Endothelial cell of umbilical vein (primary cell): ENCODE results near the gene PRSS22. TPM values are rescaled to one million over a fixed set of nuclear protein-coding genes. Genes with fewer than 3 reads are reported as not detected.
A peak's percentile ranks its signal among the peaks of the same experiment; 100 is the strongest.

Source experiments
- BruUV-seq: library from RNA; stranded (reverse); fragments of 400-500 nt; replicated peaks from 2 replicates; lab custom pipeline; 2021; lab: Mats Ljungman, UMichigan
- CTCF ChIA-PET: fragments of 300-600, 350-600 bp; sonication (Branson Sonifier 250); formaldehyde crosslinking; loops from one replicate; lab custom pipeline; 2021; ENCODE audit warnings: antibody characterized with exemption, inconsistent platforms; lab: Charles Lee
- POLR2A ChIA-PET: fragments of 300-600, 350-600 bp; sonication (Branson Sonifier 250); formaldehyde crosslinking; loops from one replicate; lab custom pipeline; 2021; ENCODE audit warnings: antibody characterized with exemption, inconsistent platforms; lab: Charles Lee
- DNase-seq: peaks from one replicate; pipeline ENCODE4 v3.0.0-alpha.2; 2011; ENCODE audit warnings: low read depth, low spot score
- FAIRE-seq: peaks from 2 replicates; lab custom pipeline; 2011; peaks lifted over from hg19 to GRCh38; lab: Jason Lieb, UNC
- H2AFZ ChIP-seq: 2 replicates; pipeline ENCODE4 v1.6.0; 2012; ENCODE audit warnings: low read depth, low read length, control low read depth, inconsistent platforms
- H3K27ac ChIP-seq: 2 replicates; pipeline ENCODE4 v1.5.1; 2011; ENCODE audit warnings: low read depth, mild to moderate bottlenecking, control low read depth, low read length, moderate library complexity; ENCODE audit not compliant: insufficient read depth
- H3K27me3 ChIP-seq, 2 experiments: 2 replicates each; pipeline versions ENCODE4 v1.6.0 to v1.6.1; 2011; ENCODE audit warnings: low read length in 2 of 2, mixed read lengths in 1 of 2; ENCODE audit not compliant: control insufficient read depth in 2 of 2, insufficient read depth in 2 of 2
- H3K36me3 ChIP-seq, 2 experiments: 2 replicates in 1 of 2; 3 replicates in 1 of 2; pipeline ENCODE4 v1.5.1; 2011; ENCODE audit warnings: low read length in 2 of 2, mild to moderate bottlenecking in 1 of 2, moderate library complexity in 1 of 2; ENCODE audit not compliant: control insufficient read depth in 2 of 2, insufficient read depth in 2 of 2; ENCODE audit errors: extremely low read depth in 1 of 2
- H3K4me1 ChIP-seq: 3 replicates; pipeline ENCODE4 v1.5.1; 2011; ENCODE audit warnings: mild to moderate bottlenecking, low read length; ENCODE audit not compliant: control insufficient read depth, insufficient read depth; ENCODE audit errors: extremely low read depth
- H3K4me2 ChIP-seq: 2 replicates; pipeline ENCODE4 v1.6.1; 2011; ENCODE audit warnings: low read length, control low read depth, mixed read lengths; ENCODE audit not compliant: insufficient read depth
- H3K4me3 ChIP-seq, 3 experiments: fragments of 200-600 bp in 1 of 3; sonication (generic), shearing (Covaris generic) in 1 of 3; replicated peaks in 1 of 3; 2 replicates each; pipeline ENCODE4 v1.5.1; 2011 to 2016; ENCODE audit warnings: control low read depth in 3 of 3, low read length in 3 of 3, mild to moderate bottlenecking in 2 of 3, inconsistent platforms in 1 of 3, low read depth in 1 of 3, moderate library complexity in 1 of 3; ENCODE audit not compliant: insufficient read depth in 1 of 3
- H3K79me2 ChIP-seq: 2 replicates; pipeline ENCODE4 v1.6.0; 2012; ENCODE audit warnings: low read length, inconsistent platforms; ENCODE audit not compliant: control insufficient read depth, insufficient read depth
- H3K9ac ChIP-seq: replicated peaks from 2 replicates; pipeline ENCODE3; 2011; ENCODE audit warnings: low read length, control low read depth; ENCODE audit not compliant: insufficient read depth; ENCODE audit errors: extremely low read depth
- H3K9me1 ChIP-seq: replicated peaks from 3 replicates; pipeline ENCODE4 v1.6.0; 2011; ENCODE audit warnings: mild to moderate bottlenecking, low read length; ENCODE audit not compliant: control insufficient read depth, insufficient read depth; ENCODE audit errors: extremely low read depth
- H3K9me3 ChIP-seq: replicated peaks from 2 replicates; pipeline ENCODE4 v1.5.1; 2012; ENCODE audit warnings: low read length, inconsistent platforms; ENCODE audit not compliant: control insufficient read depth, insufficient read depth
- H4K20me1 ChIP-seq: replicated peaks from 2 replicates; pipeline ENCODE3; 2011; ENCODE audit warnings: mild to moderate bottlenecking, low read length; ENCODE audit not compliant: control insufficient read depth, insufficient read depth; ENCODE audit errors: extremely low read depth
- EZH2 ChIP-seq: IDR thresholded peaks from 2 replicates; pipeline ENCODE4 v1.6.1; 2012; ENCODE audit warnings: borderline replicate concordance, low read depth, mild to moderate bottlenecking, moderate library complexity, low read length, inconsistent platforms; ENCODE audit not compliant: severe bottlenecking
- FOS ChIP-seq: IDR thresholded peaks from 2 replicates; pipeline ENCODE4 v1.6.1; 2011; ENCODE audit warnings: mild to moderate bottlenecking, low read length, moderate library complexity, borderline replicate concordance; ENCODE audit not compliant: insufficient read depth
- GATA2 ChIP-seq: IDR thresholded peaks from 2 replicates; pipeline ENCODE4 v1.7.0; 2011; ENCODE audit warnings: low read depth, mild to moderate bottlenecking, moderate library complexity, mixed read lengths, low read length; ENCODE audit not compliant: insufficient read length, insufficient read depth
- JUN ChIP-seq: IDR thresholded peaks from 2 replicates; pipeline ENCODE4 v1.6.1; 2011; ENCODE audit warnings: borderline replicate concordance, low read depth; ENCODE audit not compliant: insufficient read length, insufficient read depth
- MYC ChIP-seq: IDR thresholded peaks from one replicate; pipeline ENCODE4 v1.6.1; 2011; ENCODE audit warnings: mild to moderate bottlenecking, low read depth, low read length
- POLR2A ChIP-seq: IDR thresholded peaks from 2 replicates; pipeline ENCODE4 v1.6.1; 2012; ENCODE audit warnings: low read depth, mild to moderate bottlenecking, control low read depth, low read length
- POLR2AphosphoS5 ChIP-seq: IDR thresholded peaks from 2 replicates; pipeline ENCODE4 v1.6.1; 2012; ENCODE audit warnings: low read depth, mild to moderate bottlenecking, control low read depth, low read length, moderate library complexity; ENCODE audit not compliant: insufficient read depth
- dilution Hi-C: fragments of 300-500 bp; cut with MboI; formaldehyde crosslinking; loops from one replicate; pipeline ENCODE4 v1.15.0; 2019; ENCODE audit warnings: low sequenced_read_pairs; ENCODE audit not compliant: extremely low pct_ligation_motif_present
- intact Hi-C: fragments of 100-400 bp; cut with micrococcal nuclease; formaldehyde crosslinking; loops from one replicate; pipeline ENCODE4 v1.10.0; 2022
- polyA plus RNA-seq, 4 experiments: library from polyadenylated mRNA; depleted of rRNA in 3 of 4; stranded (reverse) in 3 of 4; unstranded in 1 of 4; fragments of >200 nt; gene quantifications; 2 replicates each; pipeline versions ENCODE4 v1.2.1 to v1.2.3, GENCODE V29; 2011 to 2012; ENCODE audit warnings: missing spikeins in 1 of 4
- total RNA-seq: library from RNA; stranded (reverse); gene quantifications from 2 replicates; pipeline ENCODE4 v1.2.3, GENCODE V29; 2021
- TF ChIP-seq, protein P1 (sequence below), 2 donors: IDR thresholded peaks; 1 replicate in 1 of 2; 2 replicates in 1 of 2; pipeline ENCODE4 v1.5.1; 2011; ENCODE audit warnings: low read length in 2 of 2, mild to moderate bottlenecking in 2 of 2, moderate library complexity in 2 of 2, control low read depth in 1 of 2, inconsistent platforms in 1 of 2, low read depth in 1 of 2; ENCODE audit not compliant: insufficient read depth in 1 of 2; ENCODE audit errors: extremely low read depth in 1 of 2
- TF ChIP-seq, protein P2 (sequence below): IDR thresholded peaks from 2 replicates; pipeline ENCODE4 v1.6.1; 2011; ENCODE audit not compliant: insufficient read depth, insufficient read length

The PRSS22 gene
- total and polyA plus RNA-seq, 2 donors (not counting 3 experiments of a cell fraction or from before 2014, with no cell fraction given), result not detected

DNA sequence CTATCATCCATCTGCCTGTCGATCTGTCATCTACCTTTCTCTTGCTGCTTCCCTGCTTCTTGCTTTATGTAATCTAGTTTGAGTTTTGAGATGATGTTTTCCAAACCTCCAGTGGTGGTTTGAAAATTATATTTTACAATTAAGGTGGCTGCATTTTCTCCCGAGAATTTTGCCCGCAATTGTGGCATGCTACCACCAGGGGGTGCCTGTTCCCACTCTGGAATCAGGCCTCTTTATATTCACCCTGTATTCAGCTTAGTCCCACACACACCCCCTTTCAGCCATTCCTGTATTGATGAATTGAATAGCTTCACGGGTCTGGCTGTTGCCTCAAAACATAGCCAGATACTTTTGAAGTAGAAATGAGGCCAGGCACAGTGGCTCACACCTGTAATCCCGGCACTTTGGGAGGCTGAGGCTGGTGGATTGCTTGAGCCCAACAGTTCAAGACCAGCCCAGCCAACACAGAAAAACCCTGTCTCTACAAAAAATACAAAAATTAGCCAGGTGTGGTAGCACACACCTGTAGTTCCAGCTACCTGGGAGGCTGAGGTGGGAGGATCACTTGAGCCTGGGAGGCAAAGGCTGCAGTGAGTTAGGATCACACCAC, 3.2 kb downstream of the PRSS22 start:
- no peak for DNase-seq
- intact Hi-C loops, result loop anchor here (1.0 kb wide), 1 partner anchor 13 kb away; no protein-coding TSS in a partner anchor
- no peak overlapping the region for H3K9ac ChIP-seq
- H3K4me1 ChIP-seq, result no peaks in the 10 kb centered on the region
- H2AFZ ChIP-seq, result no peak overlapping the region
- H3K79me2 ChIP-seq, result no peaks in the 10 kb centered on the region
- H4K20me1 ChIP-seq, result no peaks in the 10 kb centered on the region
- no peak overlapping the region for H3K27ac ChIP-seq
- H3K9me1 ChIP-seq, result no peaks in the 10 kb centered on the region
- no peak overlapping the region for H3K4me3 ChIP-seq
- H3K9me3 ChIP-seq, result peaks cover 2% of the 10 kb centered on the region
- CTCF ChIA-PET, result interaction anchor here (0.9 to 2.7 kb wide), 8 partner anchors 9 to 72 kb away, joined by 3 to 16 read pairs (median 5); partner anchors contain the start of gene FLYWCH2
- POLR2A ChIA-PET, result no interaction called here
- no peak overlapping the region for H3K4me2 ChIP-seq
- H3K27me3 ChIP-seq, result peaks cover 2 to 7% of the 10 kb centered on the region in 2 experiments
- FAIRE-seq, result no peak
- H3K36me3 ChIP-seq, result no peaks in the 10 kb centered on the region
- no TSS peak for BruUV-seq
- dilution Hi-C loops, result no loop called here
- TF ChIP-seq, protein P1, sequence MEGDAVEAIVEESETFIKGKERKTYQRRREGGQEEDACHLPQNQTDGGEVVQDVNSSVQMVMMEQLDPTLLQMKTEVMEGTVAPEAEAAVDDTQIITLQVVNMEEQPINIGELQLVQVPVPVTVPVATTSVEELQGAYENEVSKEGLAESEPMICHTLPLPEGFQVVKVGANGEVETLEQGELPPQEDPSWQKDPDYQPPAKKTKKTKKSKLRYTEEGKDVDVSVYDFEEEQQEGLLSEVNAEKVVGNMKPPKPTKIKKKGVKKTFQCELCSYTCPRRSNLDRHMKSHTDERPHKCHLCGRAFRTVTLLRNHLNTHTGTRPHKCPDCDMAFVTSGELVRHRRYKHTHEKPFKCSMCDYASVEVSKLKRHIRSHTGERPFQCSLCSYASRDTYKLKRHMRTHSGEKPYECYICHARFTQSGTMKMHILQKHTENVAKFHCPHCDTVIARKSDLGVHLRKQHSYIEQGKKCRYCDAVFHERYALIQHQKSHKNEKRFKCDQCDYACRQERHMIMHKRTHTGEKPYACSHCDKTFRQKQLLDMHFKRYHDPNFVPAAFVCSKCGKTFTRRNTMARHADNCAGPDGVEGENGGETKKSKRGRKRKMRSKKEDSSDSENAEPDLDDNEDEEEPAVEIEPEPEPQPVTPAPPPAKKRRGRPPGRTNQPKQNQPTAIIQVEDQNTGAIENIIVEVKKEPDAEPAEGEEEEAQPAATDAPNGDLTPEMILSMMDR (IDR thresholded peaks at IDR 0.05; ENCODE audit: extremely low read depth in 1 of 2, insufficient read depth in 1 of 2, low read depth in 1 of 2, low read length in 2 of 2), result peak; percentile 36 to 62
- TF ChIP-seq, protein P2, sequence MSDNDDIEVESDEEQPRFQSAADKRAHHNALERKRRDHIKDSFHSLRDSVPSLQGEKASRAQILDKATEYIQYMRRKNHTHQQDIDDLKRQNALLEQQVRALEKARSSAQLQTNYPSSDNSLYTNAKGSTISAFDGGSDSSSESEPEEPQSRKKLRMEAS, result no peak

- no peak for DNase-seq
- H3K36me3 ChIP-seq, result no peaks in the 10 kb centered on the region
- no peaks in the 10 kb centered on the region for H3K79me2 ChIP-seq
- H4K20me1 ChIP-seq, result no peaks in the 10 kb centered on the region
- H3K9ac ChIP-seq, result no peak overlapping the region
- peaks cover 2% of the 10 kb centered on the region for H3K9me3 ChIP-seq
- no peaks in the 10 kb centered on the region for H3K9me1 ChIP-seq
- ChIA-PET CTCF (interaction anchor here (0.9 to 2.7 kb wide), 7 partner anchors 10 to 73 kb away, joined by 3 to 16 read pairs (median 5); partner anchors contain the start of gene FLYWCH1), POLR2A (no interaction called here)
- no peak for FAIRE-seq
- H3K4me1 ChIP-seq, result no peaks in the 10 kb centered on the region
- no peak overlapping the region for H3K4me2 ChIP-seq
- H3K27me3 ChIP-seq, result peaks cover 4 to 5% of the 10 kb centered on the region in 2 experiments
- dilution Hi-C loops, result no loop called here
- intact Hi-C loops, result loop anchor here (1.0 kb wide), 1 partner anchor 15 kb away; no protein-coding TSS in a partner anchor
- BruUV-seq, result no TSS peak
- no peak overlapping the region for H2AFZ ChIP-seq
- H3K27ac ChIP-seq, result no peak overlapping the region
- no peak for TF ChIP-seq JUN
- no peak for TF ChIP-seq FOS
- no peak for TF ChIP-seq POLR2A
- no peak for TF ChIP-seq GATA2
- no peak for TF ChIP-seq POLR2AphosphoS5
- TF ChIP-seq MYC, result no peak
- no peak for TF ChIP-seq EZH2
- H3K4me3 ChIP-seq, result no peak overlapping the region
Measured at GRCh38 chr16:2853531-2854073, 4.4 kb downstream of the PRSS22 start.
